Astrocyte (in vitro differentiated cells and primary cell): Measurements from ENCODE around the gene IQGAP1. TPM values are rescaled to one million over a fixed set of nuclear protein-coding genes. Genes with fewer than 3 reads are reported as not detected.

ENCODE experiments used
- DNase-seq: peaks from one replicate; pipeline ENCODE4 v3.0.0-alpha.2; 2010; ENCODE audit warnings: low read depth
- FAIRE-seq: peaks from 2 replicates; lab custom pipeline; 2011; peaks lifted over from hg19 to GRCh38; lab: Jason Lieb, UNC
- H2AFZ ChIP-seq: 2 replicates; pipeline ENCODE4 v1.6.0; 2012; ENCODE audit warnings: low read depth, low read length, inconsistent platforms
- H3K27ac ChIP-seq: 2 replicates; pipeline ENCODE4 v1.5.1; 2011; ENCODE audit warnings: low read depth, low read length, inconsistent platforms
- H3K27me3 ChIP-seq: 2 replicates; pipeline ENCODE4 v1.6.0; 2011; ENCODE audit warnings: low read length, inconsistent platforms; ENCODE audit not compliant: insufficient read depth
- H3K36me3 ChIP-seq: 2 replicates; pipeline ENCODE4 v1.5.1; 2011; ENCODE audit warnings: low read length, inconsistent platforms; ENCODE audit not compliant: insufficient read depth
- H3K4me1 ChIP-seq: 2 replicates; pipeline ENCODE4 v1.5.1; 2011; ENCODE audit warnings: low read length, inconsistent platforms; ENCODE audit not compliant: insufficient read depth
- H3K4me2 ChIP-seq: 2 replicates; pipeline ENCODE4 v1.6.0; 2012; ENCODE audit warnings: low read length, inconsistent platforms
- H3K4me3 ChIP-seq: 2 replicates; pipeline ENCODE4 v1.5.1; 2011; ENCODE audit warnings: low read depth, mild to moderate bottlenecking, low read length, inconsistent platforms; ENCODE audit not compliant: insufficient read depth
- H3K79me2 ChIP-seq: 2 replicates; pipeline ENCODE4 v1.6.0; 2012; ENCODE audit warnings: mild to moderate bottlenecking, low read length, inconsistent platforms; ENCODE audit not compliant: insufficient read depth
- H3K9ac ChIP-seq: 2 replicates; pipeline ENCODE4 v1.6.0; 2012; ENCODE audit warnings: mild to moderate bottlenecking, low read length, inconsistent platforms
- H3K9me3 ChIP-seq: 2 replicates; pipeline ENCODE4 v1.5.1; 2012; ENCODE audit warnings: low read depth, mild to moderate bottlenecking, low read length, inconsistent platforms; ENCODE audit not compliant: insufficient read depth
- H4K20me1 ChIP-seq: 2 replicates; pipeline ENCODE4 v1.6.0; 2012; ENCODE audit warnings: low read length, inconsistent platforms; ENCODE audit not compliant: insufficient read depth
- H3K27ac Mint-ChIP-seq: one replicate; pipeline ENCODE4 v1.8.0; 2021; ENCODE audit warnings: mild to moderate bottlenecking, mixed read lengths; ENCODE audit not compliant: unreplicated experiment
- H3K27me3 Mint-ChIP-seq: one replicate; pipeline ENCODE4 v1.8.0; 2021; ENCODE audit warnings: low read depth, mixed read lengths; ENCODE audit not compliant: unreplicated experiment
- H3K36me3 Mint-ChIP-seq: one replicate; pipeline ENCODE4 v1.8.0; 2021; ENCODE audit warnings: low read depth, mixed read lengths; ENCODE audit not compliant: unreplicated experiment
- H3K4me1 Mint-ChIP-seq: one replicate; pipeline ENCODE4 v1.8.0; 2021; ENCODE audit warnings: low read depth, mixed read lengths; ENCODE audit not compliant: unreplicated experiment
- H3K4me3 Mint-ChIP-seq: one replicate; pipeline ENCODE4 v1.8.0; 2021; ENCODE audit warnings: mild to moderate bottlenecking, moderate library complexity, mixed read lengths; ENCODE audit not compliant: unreplicated experiment
- H3K9me3 Mint-ChIP-seq: one replicate; pipeline ENCODE4 v1.8.0; 2021; ENCODE audit warnings: mild to moderate bottlenecking, mixed read lengths; ENCODE audit not compliant: unreplicated experiment
- CTCF ChIP-seq: IDR thresholded peaks from 2 replicates; pipeline ENCODE4 v1.5.1; 2011; ENCODE audit warnings: low read depth, mild to moderate bottlenecking, inconsistent platforms, low read length, moderate library complexity; ENCODE audit not compliant: insufficient read depth
- EZH2 ChIP-seq: IDR thresholded peaks from 2 replicates; pipeline ENCODE4 v1.6.1; 2012; ENCODE audit warnings: mild to moderate bottlenecking, low read length, inconsistent platforms; ENCODE audit not compliant: insufficient read depth
- total RNA-seq: library from RNA; stranded (reverse); gene quantifications from 2 replicates; pipeline ENCODE4 v1.2.1, GENCODE V29; 2021

Gene IQGAP1
- total RNA-seq, 1 donor from 2014 or later: 226 TPM

- peaks cover 38% of the 10 kb centered on the region for H3K4me1 ChIP-seq
- Mint-ChIP-seq H3K4me1 (peaks cover 53% of the 10 kb centered on the region), H3K27ac (peak overlapping the region; percentile 53), H3K4me3 (no peak overlapping the region), H3K9me3 (no peaks in the 10 kb centered on the region), H3K36me3 (peaks cover 7% of the 10 kb centered on the region), H3K27me3 (no peaks in the 10 kb centered on the region)
- FAIRE-seq (no peak), DNase-seq (no peak)
- H2AFZ ChIP-seq: no peak overlapping the region
- H3K4me3 ChIP-seq: no peak overlapping the region
- no peak overlapping the region for H3K9ac ChIP-seq
- H3K36me3 ChIP-seq: peaks cover 7% of the 10 kb centered on the region
- H3K4me2 ChIP-seq: no peak overlapping the region
- TF ChIP-seq CTCF (no peak), EZH2 (no peak)
- H3K79me2 ChIP-seq: peaks cover 97% of the 10 kb centered on the region
- no peak overlapping the region for H3K27ac ChIP-seq
- H3K9me3 ChIP-seq: no peaks in the 10 kb centered on the region
- H3K27me3 ChIP-seq: no peaks in the 10 kb centered on the region
- peaks cover 68% of the 10 kb centered on the region for H4K20me1 ChIP-seq
These were observed 34.9 kb downstream of the IQGAP1 start for GRCh38 chr15:90422936-90423335.

GRCh38 chr15:90423801-90424319 lies 35.8 kb downstream of the IQGAP1 start:
- peaks cover 49% of the 10 kb centered on the region for H3K4me1 Mint-ChIP-seq
- Histone ChIP-seq H3K4me3 (no peak overlapping the region), H3K4me1 (peaks cover 33% of the 10 kb centered on the region), H3K79me2 (peaks cover 95% of the 10 kb centered on the region), H3K27ac (no peak overlapping the region), H3K9ac (no peak overlapping the region), H3K36me3 (peaks cover 9% of the 10 kb centered on the region), H2AFZ (no peak overlapping the region), H4K20me1 (peaks cover 72% of the 10 kb centered on the region), H3K9me3 (no peaks in the 10 kb centered on the region), H3K4me2 (no peak overlapping the region), H3K27me3 (no peaks in the 10 kb centered on the region)
- H3K4me3 Mint-ChIP-seq: no peak overlapping the region
- no peaks in the 10 kb centered on the region for H3K9me3 Mint-ChIP-seq
- H3K27ac Mint-ChIP-seq: no peak overlapping the region
- H3K36me3 Mint-ChIP-seq: peaks cover 8% of the 10 kb centered on the region
- TF ChIP-seq EZH2 (no peak), CTCF (no peak)
- DNase-seq (no peak), FAIRE-seq (no peak)
- no peaks in the 10 kb centered on the region for H3K27me3 Mint-ChIP-seq

GRCh38 chr15:90425726-90426346 lies 37.8 kb downstream of the IQGAP1 start:
- Histone ChIP-seq H3K79me2 (peaks cover 90% of the 10 kb centered on the region), H3K27me3 (no peaks in the 10 kb centered on the region), H2AFZ (no peak overlapping the region), H3K4me2 (peak overlapping the region; percentile 27), H3K4me3 (no peak overlapping the region), H3K36me3 (peaks cover 12% of the 10 kb centered on the region), H3K9me3 (no peaks in the 10 kb centered on the region), H3K27ac (no peak overlapping the region), H3K9ac (peak overlapping the region; percentile 11), H4K20me1 (peaks cover 61% of the 10 kb centered on the region), H3K4me1 (peaks cover 15% of the 10 kb centered on the region)
- Mint-ChIP-seq H3K36me3 (peaks cover 10% of the 10 kb centered on the region), H3K9me3 (no peaks in the 10 kb centered on the region), H3K4me3 (no peak overlapping the region), H3K27me3 (no peaks in the 10 kb centered on the region), H3K4me1 (peaks cover 33% of the 10 kb centered on the region), H3K27ac (peak overlapping the region; percentile 66)
- peak; percentile 23 for DNase-seq
- no peak for FAIRE-seq
- TF ChIP-seq EZH2 (no peak), CTCF (no peak)
